GM12891 (cell line): Measurements from ENCODE around the gene CERS6.
"Not testable (repeated sequence)": the region's sequence is repeated elsewhere in the genome, so short reads cannot be mapped to it uniquely, and the experiment has no call there.

Experiments
- DNase-seq: peaks from one replicate; pipeline ENCODE4 v3.0.0; 2011; ENCODE audit warnings: low spot score; ENCODE audit not compliant: insufficient read length
- FAIRE-seq: peaks from 2 replicates; lab custom pipeline; 2011; peaks lifted over from hg19 to GRCh38; lab: Jason Lieb, UNC
- PAX5 ChIP-seq: IDR thresholded peaks from 2 replicates; pipeline ENCODE4 v1.6.1; 2011; ENCODE audit warnings: low read length, moderate library complexity, mild to moderate bottlenecking; ENCODE audit not compliant: insufficient read depth, severe bottlenecking
- POLR2A ChIP-seq: IDR thresholded peaks from 2 replicates; pipeline ENCODE4 v1.6.1; 2011; ENCODE audit warnings: low read depth, low read length, control low read depth
- POLR2AphosphoS5 ChIP-seq: IDR thresholded peaks from 2 replicates; pipeline ENCODE4 v1.6.1; 2011; ENCODE audit warnings: low read depth, low read length, control low read depth
- POU2F2 ChIP-seq: IDR thresholded peaks from 2 replicates; pipeline ENCODE4 v1.6.1; 2011; ENCODE audit warnings: low read depth, mild to moderate bottlenecking, control low read depth, low read length, moderate library complexity
- SPI1 ChIP-seq: IDR thresholded peaks from 2 replicates; pipeline ENCODE4 v1.6.1; 2011; ENCODE audit warnings: low read depth, low read length, control low read depth
- TAF1 ChIP-seq: IDR thresholded peaks from 2 replicates; pipeline ENCODE4 v1.6.1; 2011; ENCODE audit warnings: low read depth, low read length, control low read depth

CERS6 gene

DNA sequence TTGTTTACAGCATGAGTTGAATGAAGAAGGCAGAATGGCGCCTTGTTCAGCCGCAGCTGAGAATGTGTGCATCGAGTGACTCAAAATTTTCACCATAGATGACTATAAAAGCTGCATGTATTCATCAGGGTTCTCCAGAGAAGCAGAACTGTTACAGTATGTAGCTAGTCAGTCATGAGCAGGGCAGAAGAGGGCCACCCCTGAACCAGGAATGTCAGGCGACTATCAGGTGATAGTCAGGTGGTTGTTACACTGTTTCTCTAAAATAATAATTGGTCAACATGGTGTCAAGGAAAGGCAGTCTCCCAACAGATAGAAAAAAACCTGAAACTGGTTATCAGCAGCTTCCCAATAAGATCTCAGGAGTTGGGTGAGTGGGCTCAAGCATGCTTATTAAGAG lies 326.2 kb downstream of the CERS6 start:
- FAIRE-seq (no peak), DNase-seq (no peak)
- no peak for TF ChIP-seq PAX5
- no peak for TF ChIP-seq SPI1
- TF ChIP-seq TAF1: no peak

DNA sequence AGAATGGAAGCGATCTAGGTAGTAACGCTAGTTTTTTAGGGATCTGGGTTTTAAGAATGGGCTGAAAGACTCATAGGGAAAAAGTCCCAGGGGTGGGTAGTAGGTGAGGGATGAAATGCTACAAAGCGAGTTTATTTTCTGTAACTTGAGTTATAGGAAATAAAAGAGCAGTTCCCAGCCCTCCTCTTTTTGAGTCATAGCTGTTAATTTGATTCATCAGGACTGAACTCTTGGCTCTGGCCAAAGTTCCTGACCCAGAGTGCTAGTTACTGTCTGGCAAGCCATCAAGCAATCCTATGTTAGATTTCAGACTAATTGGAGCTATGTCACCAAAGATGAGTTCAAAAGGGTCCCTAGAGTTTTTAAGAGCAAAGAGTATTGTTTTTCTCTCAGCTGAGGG lies 328.9 kb downstream of the CERS6 start:
- TF ChIP-seq POLR2A (no peak), SPI1 (no peak), POLR2AphosphoS5 (no peak)
- DNase-seq: no peak
- no peak for FAIRE-seq

DNA sequence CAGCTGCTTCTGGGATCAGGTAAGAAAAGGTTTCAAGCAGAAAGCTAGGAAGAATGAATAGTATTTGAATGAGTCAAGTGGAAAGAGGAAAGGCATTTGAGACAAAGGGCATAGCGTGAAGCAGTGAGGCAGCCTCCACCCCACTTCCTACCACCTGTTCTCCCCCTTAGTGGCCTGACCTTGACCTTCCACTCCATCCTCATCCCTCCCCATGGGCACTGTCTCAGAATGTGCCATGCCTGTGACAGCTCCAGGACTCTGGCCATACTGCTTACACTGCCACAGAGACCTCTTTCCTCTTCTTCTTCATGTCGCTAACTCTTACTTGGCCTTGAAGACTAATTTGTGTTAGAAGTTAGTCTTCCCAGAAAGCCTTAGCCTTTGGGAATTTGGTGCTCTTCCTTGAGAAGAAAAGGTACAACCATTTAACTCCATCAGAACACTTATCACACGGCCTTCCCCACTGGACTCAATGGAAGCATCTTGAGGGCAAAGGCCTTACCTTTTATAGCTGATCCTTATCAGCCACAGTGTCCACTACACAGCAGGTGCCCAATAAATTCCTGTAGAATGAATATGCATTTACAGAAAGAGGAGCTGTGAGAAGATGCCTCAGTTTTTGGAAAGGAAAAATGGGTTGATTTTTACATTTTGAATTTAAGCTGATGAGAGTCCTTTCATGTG lies 331.2 kb downstream of the CERS6 start:
- TF ChIP-seq PAX5 (no peak), SPI1 (no peak), POLR2AphosphoS5 (no peak), POU2F2 (no peak), TAF1 (no peak), POLR2A (no peak)
- FAIRE-seq: no peak
- DNase-seq: no peak

DNA sequence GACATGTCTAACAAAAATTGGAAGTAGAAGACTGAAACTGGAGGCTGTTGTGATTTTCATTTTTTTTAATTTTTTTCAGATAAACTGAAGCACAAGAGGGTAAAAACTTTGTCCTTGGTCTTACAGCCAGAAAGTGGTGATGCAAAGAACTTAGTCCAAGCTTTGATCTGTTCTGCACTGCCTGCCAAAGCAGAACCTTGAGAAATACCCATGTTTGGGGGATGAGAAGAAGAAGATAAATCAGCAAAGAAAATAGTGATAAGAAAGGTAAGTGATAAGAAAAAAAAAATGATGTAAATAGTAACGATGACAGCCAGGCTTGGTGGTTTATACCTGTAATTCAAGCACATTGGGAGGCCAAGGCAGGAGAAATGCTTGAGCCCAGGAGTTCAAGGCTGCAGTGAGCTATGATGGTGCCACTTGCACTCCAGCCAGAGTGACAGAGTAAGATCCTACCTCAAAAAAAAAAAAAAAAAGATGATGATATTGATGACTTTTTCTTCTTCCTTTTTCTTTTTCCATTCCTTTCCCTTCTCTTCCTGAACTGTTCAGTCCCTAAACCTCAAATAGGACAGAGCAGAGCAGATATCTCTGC lies 331.8 kb downstream of the CERS6 start:
- DNase-seq (no peak), FAIRE-seq (no peak)
- TF ChIP-seq POLR2A: no peak
- no peak for TF ChIP-seq PAX5
- no peak for TF ChIP-seq TAF1
- TF ChIP-seq POU2F2: no peak
- TF ChIP-seq POLR2AphosphoS5: no peak
- no peak for TF ChIP-seq SPI1

DNA sequence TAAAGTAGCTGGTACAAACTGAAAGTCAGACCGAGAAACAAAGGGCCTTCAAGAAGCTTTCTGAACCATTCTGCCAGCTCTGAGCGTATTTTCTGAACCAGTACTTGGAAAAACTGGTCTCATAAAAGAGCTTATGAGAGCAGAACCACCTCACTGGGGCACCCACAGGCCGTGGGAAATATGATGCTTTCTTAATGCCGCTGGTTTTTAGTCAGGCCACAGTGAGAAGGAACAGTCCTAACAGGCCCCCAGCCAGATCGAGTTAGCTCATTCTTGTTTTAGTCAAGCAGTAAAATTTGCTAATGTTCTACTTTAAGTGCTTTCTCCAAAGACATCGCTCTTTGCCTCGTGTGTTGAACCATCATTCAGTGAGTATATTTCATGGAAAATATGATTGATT lies 333.7 kb downstream of the CERS6 start:
- no peak for FAIRE-seq
- no peak for DNase-seq
- TF ChIP-seq PAX5 (no peak), POU2F2 (no peak), SPI1 (no peak), POLR2A (no peak), TAF1 (no peak), POLR2AphosphoS5 (no peak)

DNA sequence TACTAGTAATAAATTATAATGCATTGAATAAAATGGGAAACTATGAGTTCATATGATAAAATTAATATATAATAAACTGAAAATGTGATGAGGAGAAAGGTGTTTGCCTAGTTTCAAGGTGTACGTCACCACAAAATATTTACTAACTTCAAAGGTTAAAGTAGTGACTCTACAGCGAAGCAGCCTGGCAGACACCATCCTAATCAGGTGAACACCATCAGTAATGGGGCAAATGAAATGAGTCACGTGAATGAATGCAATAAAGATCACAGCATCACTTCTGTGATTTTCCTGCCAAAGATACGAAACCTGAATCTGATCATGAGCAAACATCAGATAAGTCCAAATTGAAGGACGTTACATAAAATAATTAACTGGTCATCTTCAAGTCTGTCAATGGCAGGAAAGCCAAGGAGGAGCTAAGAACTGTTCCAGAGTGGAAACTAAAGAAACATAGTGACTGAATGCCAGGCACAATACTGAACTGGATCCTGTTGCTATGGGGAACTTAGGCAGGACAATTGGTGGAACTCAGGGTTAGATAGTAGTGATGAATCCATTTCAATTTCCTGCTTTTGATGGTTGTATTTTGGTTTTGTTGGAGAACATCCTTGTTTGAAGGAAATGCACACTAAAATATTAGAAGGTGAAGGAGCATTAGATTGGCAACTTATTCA lies 334.3 kb downstream of the CERS6 start:
- DNase-seq (no peak), FAIRE-seq (no peak)
- no peak for TF ChIP-seq TAF1
- TF ChIP-seq POLR2A: no peak
- TF ChIP-seq PAX5: no peak
- TF ChIP-seq SPI1: no peak
- no peak for TF ChIP-seq POLR2AphosphoS5
- TF ChIP-seq POU2F2: no peak

DNA sequence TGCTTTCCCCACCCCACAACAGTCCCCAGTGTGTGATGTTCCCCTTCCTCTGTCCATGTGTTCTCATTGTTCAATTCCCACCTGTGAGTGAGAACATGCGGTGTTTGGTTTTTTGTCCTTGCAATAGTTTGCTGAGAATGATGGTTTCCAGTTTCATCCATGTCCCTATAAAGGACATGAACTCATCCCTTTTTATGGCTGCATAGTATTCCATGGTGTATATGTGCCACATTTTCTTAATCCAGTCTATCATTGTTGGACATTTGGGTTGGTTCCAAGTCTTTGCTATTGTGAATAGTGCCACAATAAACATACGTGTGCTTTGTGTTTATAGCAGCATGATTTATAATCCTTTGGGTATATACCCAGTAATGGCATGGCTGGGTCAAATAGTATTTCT lies 335.1 kb downstream of the CERS6 start:
- not testable (repeated sequence) for DNase-seq, FAIRE-seq

DNA sequence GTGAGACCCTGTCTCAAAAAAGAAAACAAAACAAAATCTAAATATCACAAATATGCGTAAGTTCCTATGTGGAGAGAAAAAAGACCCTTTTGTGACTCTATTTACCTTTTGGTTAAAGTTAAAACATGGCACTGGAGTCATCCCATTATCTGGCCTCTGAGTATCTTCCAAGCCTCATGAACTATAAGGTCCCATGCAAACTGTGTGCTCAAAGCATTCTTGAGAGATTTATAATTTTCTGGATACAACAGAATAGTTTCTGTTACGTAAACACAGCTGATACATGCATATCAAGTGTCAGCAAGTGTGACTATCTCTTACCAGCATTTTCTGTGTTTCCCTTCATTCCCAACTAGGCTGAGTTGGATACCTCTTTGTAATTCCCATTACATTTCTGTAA lies 337.5 kb downstream of the CERS6 start:
- TF ChIP-seq POU2F2 (no peak), PAX5 (no peak), POLR2AphosphoS5 (no peak), POLR2A (no peak), TAF1 (no peak), SPI1 (no peak)
- FAIRE-seq (no peak), DNase-seq (no peak)

DNA sequence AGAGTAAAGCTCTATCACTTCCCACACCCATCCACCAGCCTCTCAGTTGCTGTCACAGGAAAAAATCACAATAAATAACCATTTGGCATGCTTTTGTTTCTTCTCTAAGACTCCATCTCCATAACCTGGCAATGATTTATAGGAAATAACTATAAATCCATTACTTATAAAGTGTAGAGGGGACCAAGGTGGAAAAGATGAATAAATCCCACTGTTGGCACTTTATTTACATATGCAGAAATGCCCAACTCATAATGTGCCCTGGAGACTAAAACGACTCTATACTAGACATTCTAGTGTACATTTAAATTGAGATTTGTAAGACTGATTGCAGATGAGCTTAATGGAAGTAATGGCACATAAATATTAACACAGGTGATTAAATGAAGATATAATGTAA lies 338.9 kb downstream of the CERS6 start:
- DNase-seq: no peak
- TF ChIP-seq POU2F2 (no peak), TAF1 (no peak), SPI1 (no peak), PAX5 (no peak), POLR2AphosphoS5 (no peak), POLR2A (no peak)
- no peak for FAIRE-seq

DNA sequence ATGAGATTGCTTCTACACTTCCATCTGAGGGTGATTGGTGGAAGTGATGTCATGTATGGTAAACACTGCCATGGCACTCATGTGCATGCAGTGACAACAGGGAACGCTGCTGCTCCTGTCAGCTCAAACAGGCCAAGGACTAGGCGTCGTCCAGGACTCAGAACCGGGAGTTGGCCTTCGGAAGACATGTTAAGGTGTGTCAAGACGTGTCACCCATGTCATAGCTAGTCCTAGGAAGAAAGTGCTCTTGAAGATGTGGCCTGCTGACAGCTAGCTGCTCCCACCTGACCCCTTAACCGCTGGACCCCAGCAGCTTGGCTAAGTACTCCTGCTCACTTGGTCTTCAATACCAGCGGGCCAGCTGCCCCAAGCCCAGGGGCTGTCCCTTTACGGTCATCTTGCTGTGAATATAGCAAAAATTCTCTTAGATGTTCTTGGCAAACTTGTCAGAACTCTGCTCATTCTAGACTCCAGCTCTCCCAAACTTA lies 340.1 kb downstream of the CERS6 start:
- TF ChIP-seq POLR2AphosphoS5: no peak
- TF ChIP-seq SPI1: no peak
- no peak for TF ChIP-seq PAX5
- no peak for TF ChIP-seq POLR2A
- no peak for TF ChIP-seq TAF1
- TF ChIP-seq POU2F2: no peak
- no peak for FAIRE-seq
- no peak for DNase-seq
